HG02623 (cell line): Measurements from ENCODE around the gene STATH.
"Not testable (repeated sequence)": the region's sequence is repeated elsewhere in the genome, so short reads cannot be mapped to it uniquely, and the experiment has no call there.

Source experiments
- ATAC-seq: cut with Tn5 transposase; IDR thresholded peaks from one replicate; pipeline ENCODE4 v1.9.1; 2021; ENCODE audit warnings: moderate library complexity; ENCODE audit not compliant: unreplicated experiment

The STATH gene, protein sequence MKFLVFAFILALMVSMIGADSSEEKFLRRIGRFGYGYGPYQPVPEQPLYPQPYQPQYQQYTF

DNA sequence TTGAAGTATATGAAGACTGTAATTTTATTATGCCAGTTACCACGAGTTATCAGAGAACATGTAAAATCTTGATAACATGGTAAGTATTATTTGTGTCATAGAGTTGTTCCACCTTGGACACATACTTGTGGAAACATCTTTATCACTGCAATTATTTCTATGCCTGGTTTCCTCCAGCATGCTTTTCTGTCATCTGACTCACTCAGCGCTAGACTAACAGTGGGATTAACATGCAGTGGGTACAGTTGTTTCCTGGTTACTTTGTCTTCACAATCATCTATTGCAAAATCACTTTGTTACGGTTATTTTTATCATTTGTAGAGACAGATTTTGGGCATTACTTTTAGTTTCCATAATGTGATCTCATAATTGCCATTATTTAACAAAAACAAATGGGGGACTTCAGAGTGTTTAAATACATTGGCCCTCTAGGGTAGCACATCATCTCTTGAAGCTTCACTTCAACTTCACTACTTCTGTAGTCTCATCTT lies at the start of gene STATH:
TSS of gene STATH (plus strand) at position 441 of the 491 bp plus-strand sequence. CDS start 2,472 bp downstream, outside the sequence.
- no peak for ATAC-seq

DNA sequence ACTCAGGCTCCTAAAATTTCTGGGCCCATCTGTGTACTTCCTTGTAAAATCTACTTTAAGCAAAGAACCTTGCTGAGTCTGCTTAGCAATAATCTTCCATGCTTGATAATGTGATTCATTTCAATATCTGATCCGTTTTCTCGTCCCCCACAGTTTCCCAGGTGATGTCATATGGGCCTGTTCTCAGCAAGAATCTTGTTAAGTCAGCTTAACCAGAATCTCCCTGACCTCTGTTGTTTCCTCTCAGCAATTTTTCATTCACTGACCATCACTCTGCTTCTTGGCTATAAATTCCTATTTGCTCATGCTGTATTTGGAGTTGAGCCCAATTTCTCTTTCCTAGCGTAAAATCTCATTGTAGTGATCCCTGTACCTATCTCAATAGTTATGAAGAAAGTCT lies 44.2 kb upstream of the STATH start:
- ATAC-seq, result no peak

DNA sequence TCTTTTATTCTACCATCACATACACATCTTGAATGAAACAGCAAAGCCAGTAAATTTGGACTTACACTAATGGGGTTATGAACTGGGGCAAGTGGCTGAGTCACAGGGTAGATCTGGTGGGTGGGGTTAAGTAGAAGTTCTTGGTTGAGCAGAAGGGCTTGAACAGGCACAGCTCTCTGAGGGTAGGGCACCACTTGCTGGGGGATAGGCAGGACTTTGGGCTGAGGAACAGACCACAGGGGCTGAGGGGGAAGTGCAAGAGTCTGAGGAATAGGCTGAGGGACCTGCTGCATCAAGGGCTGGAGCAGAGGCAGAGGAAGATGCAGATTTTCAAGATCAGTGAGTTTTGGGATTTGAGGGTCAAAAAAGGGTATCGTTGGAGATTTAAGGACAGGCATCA lies 38.6 kb upstream of the STATH start:
- no peak for ATAC-seq

DNA sequence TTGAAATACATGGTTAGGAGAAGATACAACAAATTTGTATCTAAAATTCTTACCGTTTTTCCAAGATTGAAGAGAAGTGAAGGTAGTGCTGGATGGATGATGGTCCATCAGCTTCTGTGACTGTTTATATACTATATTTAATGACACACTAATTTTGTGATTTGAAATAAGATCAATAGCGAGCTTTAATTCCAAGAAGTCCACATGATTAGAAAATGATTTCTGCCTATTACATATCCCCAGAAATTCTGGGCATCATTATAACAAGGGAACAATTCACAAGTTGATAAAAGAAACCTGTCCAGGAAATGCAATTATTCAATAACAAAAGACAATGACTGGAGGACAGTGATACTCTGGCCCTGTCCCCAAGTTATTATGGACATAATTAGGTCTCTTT lies 30.1 kb upstream of the STATH start, which contains the start of gene CSN2:
TSS of gene CSN2 (minus strand) at position 101 of the 400 bp plus-strand sequence. CDS start 4,733 bp downstream, outside the sequence.
- ATAC-seq, result no peak

DNA sequence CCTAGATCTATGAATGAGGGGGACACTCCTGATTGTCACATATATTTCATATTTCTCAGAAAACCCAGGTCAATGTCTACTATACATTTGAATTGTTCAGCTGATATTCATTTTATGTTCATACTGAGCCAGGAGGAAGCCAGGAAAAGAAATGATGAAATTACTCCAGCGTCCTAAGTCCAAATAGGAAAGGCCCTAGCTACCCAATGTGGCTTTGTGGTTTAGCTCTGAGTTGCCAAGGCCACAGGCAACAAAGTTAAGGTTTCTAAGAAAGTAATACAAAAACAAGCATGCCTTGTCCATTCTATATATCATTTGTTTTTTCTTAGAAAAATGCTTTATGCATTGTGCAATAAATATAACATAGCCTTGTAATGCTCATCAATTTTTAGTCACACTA lies 25.7 kb upstream of the STATH start:
- no peak for ATAC-seq

DNA sequence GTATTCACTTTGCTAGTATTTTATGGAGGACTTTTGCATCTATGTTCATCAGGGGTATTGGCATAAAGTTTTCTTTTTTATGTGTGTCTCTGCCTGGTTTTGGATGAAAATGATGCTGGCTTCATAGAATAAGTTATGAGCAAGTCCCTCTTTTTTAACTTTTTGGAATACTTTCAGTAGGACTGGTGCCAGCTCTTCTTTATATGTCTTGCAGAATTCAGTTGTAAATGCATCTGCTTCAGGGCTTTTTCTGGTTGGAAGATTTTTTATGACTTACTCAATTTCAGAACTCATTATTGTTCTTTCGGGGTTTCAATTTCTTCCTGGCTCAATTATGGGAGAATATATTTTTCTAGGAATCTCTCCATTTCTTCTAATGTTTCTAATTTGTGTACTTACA lies 21.1 kb upstream of the STATH start:
- no peak for ATAC-seq

DNA sequence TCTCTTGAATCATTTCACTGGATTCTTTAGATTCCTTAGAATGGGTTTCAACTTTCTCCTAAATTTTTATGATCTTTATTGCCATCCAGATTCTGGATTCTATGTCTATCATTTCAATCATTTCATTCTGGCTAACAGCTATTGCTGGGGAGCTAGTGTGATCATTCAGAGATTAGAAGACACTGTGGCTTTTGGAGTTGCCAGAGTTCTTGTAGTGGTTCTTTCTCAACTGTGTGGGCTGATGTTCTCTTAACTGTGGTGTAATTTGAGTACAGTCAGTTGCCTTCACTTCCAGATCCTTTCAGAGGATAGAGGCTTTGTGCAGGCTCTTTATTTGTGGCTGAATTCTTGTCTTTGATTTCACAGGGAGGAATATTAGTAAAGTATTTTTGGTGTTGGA lies 18.2 kb upstream of the STATH start:
- no peak for ATAC-seq

DNA sequence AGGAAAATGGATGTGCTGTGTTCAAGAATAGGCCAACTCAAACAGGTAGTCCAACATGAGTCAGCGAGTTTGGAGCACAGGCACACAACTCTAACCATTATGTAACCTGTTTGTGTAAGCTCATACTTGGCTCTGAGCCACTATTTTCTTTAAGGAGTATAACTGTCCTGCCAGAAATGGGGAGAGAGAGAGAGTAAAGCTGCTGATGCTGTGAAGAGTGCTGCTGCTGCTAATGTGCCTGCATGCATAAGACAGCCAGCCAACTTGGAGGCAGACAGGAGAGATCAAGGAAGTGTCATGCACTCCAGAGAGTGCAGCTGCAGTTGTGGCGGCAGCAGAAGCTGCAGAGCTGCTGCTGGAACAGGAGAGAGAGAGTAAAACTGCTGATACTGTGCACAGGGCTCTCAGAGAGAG lies 11.7 kb upstream of the STATH start:
- ATAC-seq, result no peak

DNA sequence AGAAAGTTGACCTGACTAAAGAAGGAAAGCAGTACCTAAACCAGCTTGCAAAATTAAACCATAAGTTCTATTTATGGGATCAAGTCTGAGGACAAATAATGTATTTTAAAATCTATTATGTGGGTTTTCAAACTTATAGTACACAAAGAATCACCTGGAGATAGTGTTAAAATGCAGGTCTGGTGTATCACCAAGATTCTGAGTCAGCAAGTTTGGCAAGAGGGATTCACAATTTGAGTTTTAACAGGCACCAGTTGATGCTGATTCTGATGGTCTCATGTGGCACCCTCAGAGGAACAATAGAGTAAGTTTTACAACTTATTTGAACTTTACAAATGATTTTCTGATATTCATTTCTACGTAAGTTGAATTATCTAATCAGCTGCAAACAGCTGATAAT lies 9.1 kb upstream of the STATH start:
- ATAC-seq, result no peak

DNA sequence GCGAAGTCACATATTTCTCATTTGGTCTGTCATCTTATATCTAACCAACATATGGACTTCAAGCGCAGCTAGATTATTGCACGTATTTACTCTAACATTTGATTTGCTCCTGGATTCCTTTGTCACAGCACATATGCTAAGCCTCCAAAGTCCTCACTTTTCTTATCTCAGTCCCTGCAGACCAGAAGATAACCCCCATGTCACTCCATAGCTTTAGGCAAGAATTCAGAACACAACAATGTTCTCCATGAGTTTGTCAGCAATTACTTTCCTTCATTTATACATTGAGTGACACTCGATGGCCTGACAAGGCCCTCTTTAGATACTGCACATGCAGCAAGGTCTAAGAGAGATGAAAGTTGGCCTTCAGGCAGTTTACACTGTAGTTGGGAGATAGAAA lies 4.8 kb upstream of the STATH start:
- no peak for ATAC-seq

DNA sequence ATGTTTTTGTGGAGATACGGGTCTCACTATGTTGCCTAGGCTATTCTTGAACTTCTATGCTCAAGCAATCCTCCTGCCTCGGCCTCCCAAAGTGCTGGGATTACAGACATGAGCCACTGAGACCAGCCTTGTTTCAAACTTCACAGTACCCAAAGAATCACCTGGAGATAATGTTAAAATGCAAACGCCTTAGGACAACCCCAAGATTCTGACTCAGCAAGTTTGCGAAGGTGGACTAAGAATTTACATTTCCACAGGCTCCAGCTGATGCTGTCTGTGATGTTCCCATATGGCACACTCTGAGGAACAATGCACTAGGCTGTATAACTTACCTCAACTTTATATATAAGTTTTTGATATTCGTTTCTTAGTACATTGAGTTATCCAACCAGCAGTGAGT lies 984 bp upstream of the STATH start:
- no peak for ATAC-seq

DNA sequence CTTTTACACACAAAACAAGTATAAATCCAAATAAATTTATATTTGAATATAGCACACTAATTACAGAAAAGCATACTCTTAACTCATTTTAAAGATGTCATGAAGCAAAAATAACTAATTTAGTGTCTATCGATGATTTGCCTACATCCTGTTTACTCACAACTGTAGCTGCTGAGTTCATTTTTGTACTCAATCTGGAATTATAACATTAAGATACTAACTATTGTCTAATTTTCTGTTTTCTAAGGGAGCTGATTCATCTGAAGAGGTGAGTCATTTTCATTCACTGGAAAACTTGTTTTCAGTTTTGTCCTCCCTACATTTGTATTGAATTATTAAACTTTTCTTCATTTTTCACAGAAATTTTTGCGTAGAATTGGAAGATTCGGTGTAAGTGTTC lies 3.7 kb downstream of the STATH start:
- ATAC-seq, result no peak

DNA sequence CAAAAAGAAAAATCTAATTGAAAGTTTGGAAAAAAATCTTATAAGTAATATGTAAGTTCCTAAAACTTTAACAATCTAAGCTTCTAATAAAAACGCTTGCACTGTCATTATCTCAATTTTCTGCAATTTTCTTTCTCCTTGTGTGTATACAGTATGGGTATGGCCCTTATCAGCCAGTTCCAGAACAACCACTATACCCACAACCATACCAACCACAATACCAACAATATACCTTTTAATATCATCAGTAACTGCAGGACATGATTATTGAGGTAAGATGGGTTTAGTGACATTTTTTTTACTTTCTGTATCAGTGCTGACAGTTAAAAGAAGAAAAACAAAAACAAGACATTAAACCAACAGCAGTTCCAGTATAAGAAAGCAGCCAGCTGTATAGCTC lies 4.9 kb downstream of the STATH start:
- ATAC-seq, result no peak

DNA sequence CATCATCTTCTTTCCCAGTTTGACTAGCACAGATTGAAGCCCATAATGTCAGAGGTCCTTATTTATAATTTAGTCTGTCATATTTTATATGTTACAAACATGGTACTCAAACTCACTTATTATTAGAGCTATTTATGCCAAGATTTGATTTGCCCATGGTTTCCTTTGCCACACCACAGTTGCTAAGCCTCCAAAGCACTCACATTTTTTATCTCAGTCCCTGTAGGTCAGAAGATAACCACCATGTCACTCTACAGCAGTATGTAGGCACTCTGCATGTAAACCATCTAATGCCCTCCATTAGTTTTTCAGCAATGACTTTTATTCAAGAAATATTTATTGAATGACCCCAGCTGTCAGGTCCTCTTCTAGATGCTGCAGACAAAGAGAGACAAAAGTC lies 6.7 kb downstream of the STATH start:
- ATAC-seq, result no peak

DNA sequence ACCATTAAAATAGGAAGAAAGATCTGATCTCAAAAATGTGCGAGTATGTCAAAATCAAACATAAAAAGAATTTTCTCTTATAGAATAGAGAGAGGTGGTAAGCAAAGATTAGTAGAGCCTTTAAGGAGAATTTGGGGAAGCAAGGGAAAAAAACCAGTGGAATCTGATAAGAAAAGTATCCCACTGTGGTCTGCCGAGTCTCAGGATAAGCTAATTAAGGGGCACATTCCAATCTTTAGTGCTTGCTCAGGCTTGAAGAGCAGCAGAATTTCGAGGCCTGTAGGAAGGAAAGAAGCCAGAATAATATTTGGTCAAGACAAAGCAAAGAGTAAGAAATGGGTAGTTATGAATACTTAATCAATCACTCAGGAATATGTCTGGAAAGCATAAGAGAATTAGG lies 13.0 kb downstream of the STATH start:
- ATAC-seq, result no peak

DNA sequence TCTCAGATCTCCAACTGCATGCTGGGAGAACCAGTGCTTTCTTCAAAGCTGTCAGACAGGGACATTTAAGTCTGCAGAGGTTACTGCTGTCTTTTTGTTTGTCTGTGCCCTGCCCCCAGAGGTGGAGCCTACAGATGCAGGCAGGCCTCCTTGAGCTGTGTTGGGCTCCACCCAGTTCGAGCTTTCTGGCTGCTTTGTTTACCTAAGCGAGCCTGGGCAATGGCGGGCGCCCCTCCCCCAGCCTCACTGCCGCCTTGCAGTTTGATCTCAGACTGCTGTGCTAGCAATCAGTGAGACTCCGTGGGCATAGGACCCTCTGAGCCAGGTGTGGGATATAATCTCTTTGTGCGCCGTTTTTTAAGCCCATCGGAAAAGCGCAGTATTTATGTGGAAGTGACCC lies 23.2 kb downstream of the STATH start:
- not testable (repeated sequence) for ATAC-seq

DNA sequence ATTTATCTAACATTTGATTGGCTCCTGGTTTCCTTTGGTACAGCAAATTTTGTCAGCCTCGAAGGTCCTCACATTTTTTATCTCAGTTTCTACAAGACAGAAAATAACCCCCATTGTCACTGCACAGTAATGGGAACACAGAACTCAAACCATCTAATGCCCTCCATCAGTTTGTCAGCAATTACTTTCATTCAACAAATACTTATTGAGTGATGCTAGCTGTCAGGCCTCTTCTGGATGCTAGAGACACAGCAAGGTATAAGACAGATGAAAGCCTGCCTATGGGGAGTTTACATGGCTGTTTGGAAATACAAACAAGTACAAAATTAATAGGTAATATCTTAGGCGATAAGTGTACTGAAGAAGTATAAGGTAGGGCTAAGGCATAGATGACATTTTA lies 27.5 kb downstream of the STATH start:
- no peak for ATAC-seq

DNA sequence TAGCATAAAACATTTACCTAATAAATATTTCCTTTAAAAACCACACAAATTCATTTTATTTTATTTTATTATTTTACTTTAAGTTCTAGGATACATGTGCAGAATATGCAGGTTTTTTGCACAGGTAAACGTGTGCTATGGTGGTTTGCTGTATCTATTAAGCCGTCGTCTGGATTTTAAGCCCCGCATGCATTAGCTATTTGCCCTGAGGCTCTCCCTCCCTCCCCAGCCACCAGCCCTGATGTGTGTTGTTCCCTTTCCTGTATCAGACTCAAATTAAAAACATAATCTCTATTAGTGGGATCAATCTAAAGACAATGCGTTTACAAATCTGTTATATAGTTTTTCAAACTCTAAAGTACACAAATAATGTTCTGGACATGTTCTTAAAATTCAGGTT lies 31.2 kb downstream of the STATH start:
- no peak for ATAC-seq

DNA sequence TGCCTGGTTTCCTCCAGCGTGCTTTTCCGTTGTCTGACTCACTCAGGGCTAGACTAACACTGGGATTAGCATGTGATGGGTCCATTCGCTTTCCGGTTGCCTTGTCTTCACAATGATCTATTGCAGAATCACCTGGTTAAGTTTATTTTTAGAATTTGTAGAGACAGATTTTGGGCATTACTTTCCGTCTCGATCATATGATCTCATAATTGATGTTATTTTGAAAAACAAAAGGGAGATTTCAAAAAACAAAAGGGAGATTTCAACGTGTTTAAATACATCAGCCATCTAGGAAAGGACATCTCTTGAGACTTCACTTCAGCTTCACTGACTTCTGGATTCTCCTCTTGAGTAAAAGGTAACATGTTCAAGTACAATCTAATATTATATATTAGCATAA lies 32.4 kb downstream of the STATH start, which contains the start of gene HTN3:
TSS of gene HTN3 (plus strand) at position 301 of the 400 bp plus-strand sequence. CDS start 2,282 bp downstream, outside the sequence.
- ATAC-seq, result not testable (repeated sequence)

DNA sequence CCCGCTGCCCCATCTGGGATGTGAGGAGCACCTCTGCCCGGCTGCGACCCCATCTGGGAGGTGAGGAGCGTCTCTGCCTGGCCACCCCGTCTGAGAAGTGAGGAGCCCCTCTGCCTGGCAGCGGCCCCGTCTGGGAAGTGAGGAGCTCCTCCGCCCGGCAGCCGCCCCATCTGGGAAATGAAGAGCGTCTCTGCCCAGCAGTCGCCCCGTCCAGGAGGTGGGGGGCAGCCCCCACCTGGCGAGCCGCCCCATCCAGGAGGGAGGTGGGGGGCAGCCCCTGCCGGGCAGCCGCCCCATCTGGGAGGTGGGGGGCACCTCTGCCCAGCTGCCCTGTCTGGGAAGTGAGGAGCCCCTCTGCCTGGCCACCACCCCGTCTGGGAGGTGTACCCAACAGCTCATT lies 41.8 kb downstream of the STATH start:
- not testable (repeated sequence) for ATAC-seq

DNA sequence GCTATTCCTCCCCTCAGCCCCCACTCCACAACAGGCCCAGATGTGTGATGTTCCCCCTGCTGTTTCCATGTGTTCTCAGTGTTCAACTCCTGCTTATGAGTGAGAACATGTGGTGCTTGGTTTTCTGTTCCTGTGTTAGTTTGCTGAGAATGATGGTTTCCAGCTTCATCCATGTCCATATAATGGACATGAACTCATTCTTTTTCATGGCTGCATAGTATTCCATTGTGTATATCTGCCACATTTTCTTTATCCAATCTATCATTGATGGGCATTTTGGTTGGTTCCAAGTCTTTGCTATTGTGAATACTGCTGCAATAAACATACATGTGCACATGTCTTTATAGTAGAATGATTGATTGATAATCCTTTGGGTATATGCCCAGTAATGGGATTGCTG lies 44.2 kb downstream of the STATH start:
- ATAC-seq, result not testable (repeated sequence)

DNA sequence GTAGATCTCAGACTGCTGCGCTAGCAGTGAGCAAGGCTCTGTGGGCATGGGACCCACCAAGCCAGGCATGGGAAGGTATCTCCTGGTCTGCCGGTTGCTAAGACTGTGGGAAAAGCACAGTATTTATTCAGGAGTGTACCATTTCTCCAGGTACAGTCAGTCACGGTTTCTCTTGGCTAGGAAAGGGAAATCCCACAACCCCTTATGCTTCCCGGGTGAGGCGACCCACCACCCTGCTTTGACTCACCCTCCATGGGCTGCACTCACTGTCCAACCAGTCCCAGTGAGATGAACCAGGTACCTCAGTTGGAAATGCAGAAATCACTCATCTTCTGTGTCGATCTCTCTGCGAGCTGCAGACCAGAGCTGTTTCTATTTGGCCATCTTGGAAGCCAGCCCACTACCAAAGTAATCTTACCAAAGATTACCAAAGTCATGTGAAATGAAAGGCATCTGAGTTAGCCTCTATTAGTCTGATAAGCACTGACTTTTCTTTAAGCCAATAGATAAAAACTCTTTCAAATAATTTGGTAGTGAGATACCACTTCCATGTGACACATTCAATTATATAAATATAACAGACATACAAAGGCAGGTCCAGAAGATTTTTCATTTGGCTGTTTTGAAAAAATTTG lies 46.0 kb downstream of the STATH start:
- ATAC-seq, result no peak

DNA sequence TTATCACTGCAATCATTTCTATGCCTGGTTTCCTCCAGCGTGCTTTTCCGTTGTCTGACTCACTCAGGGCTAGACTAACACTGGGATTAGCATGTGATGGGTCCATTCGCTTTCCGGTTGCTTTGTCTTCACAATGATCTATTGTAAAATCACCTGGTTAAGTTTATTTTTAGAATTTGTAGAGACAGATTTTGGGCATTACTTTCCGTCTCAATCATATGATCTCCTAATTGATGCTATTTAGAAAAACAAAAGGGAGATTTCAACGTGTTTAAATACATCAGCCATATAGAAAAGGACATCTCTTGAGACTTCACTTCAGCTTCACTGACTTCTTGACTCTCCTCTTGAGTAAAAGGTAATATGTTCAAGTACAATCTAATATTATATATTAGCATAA lies 54.4 kb downstream of the STATH start, which contains the start of gene HTN1:
TSS of gene HTN1 (plus strand) at position 301 of the 400 bp plus-strand sequence. CDS start 2,639 bp downstream, outside the sequence.
- ATAC-seq, result not testable (repeated sequence)
